HepG2 (cell line): ENCODE data around the gene CMTM5. TPM values are rescaled to one million over a fixed set of nuclear protein-coding genes. Genes with fewer than 3 reads are reported as not detected.

Experiments
- CERS6 ChIP-seq: sonication (generic); formaldehyde crosslinking; IDR thresholded peaks from 2 replicates; pipeline ENCODE4 v1.5.0; 2020; ENCODE audit warnings: missing genetic modification reagents
- POLR2G ChIP-seq: fragments of 200-400 bp; formaldehyde crosslinking; IDR thresholded peaks from 2 replicates; pipeline ENCODE4 v1.6.1; 2018; ENCODE audit warnings: mild to moderate bottlenecking, low read depth, low read length, moderate library complexity
- RBM39 ChIP-seq: fragments of 200-400 bp; formaldehyde crosslinking; IDR thresholded peaks from one replicate; pipeline ENCODE4 v1.6.1; 2018; ENCODE audit warnings: antibody characterized with exemption, mild to moderate bottlenecking, low read depth, low read length; ENCODE audit not compliant: poor library complexity, severe bottlenecking
- ZFX ChIP-seq: sonication (generic); formaldehyde crosslinking; IDR thresholded peaks from 2 replicates; pipeline ENCODE4 v1.4.0; 2020; ENCODE audit warnings: mild to moderate bottlenecking, low read depth, missing genetic modification reagents, moderate library complexity
- ZNF343 ChIP-seq: sonication (generic); formaldehyde crosslinking; IDR thresholded peaks from 2 replicates; pipeline ENCODE4 v1.4.0; 2020; ENCODE audit warnings: mild to moderate bottlenecking, missing genetic modification reagents
- ZNF430 ChIP-seq: sonication (generic); formaldehyde crosslinking; IDR thresholded peaks from 2 replicates; pipeline ENCODE4 v1.9.0; 2021; ENCODE audit warnings: mild to moderate bottlenecking, missing genetic modification reagents
- ZNF446 ChIP-seq: sonication (generic); formaldehyde crosslinking; IDR thresholded peaks from 2 replicates; pipeline ENCODE4 v1.5.0; 2020; ENCODE audit warnings: mild to moderate bottlenecking, missing genetic modification reagents
- polyA plus RNA-seq, 8 experiments: library from polyadenylated mRNA; depleted of rRNA in 3 of 8; stranded (reverse) in 7 of 8; unstranded in 1 of 8; fragments of >200 nt; fragmentation: Illumina TruSeq in 4 of 8; extraction: Trizol in 4 of 8; gene quantifications; 2 replicates each; pipeline versions ENCODE4 v1.2.1 to v1.2.3, GENCODE V29; 2011 to 2016; ENCODE audit warnings: low read depth in 4 of 8, missing spikeins in 1 of 8, mixed read lengths in 1 of 8; ENCODE audit not compliant: insufficient read depth in 1 of 8
- total RNA-seq, 5 experiments: library from RNA; depleted of rRNA; stranded (reverse); fragments of >200 nt; fragmentation: Illumina TruSeq; extraction: Trizol; gene quantifications; 2 replicates each; pipeline ENCODE4 v1.2.3, GENCODE V29; 2016; ENCODE audit warnings: low read depth in 1 of 5
- TF ChIP-seq, protein P1 (sequence below): sonication (generic); formaldehyde crosslinking; IDR thresholded peaks from 2 replicates; pipeline ENCODE4 v1.5.0; 2020; ENCODE audit warnings: mild to moderate bottlenecking, missing genetic modification reagents
- TF ChIP-seq, protein P2 (sequence below), 2 experiments: fragments of 450-650 bp in 1 of 2; sonication (generic) in 1 of 2; formaldehyde crosslinking in 1 of 2; IDR thresholded peaks; 2 replicates each; pipeline versions ENCODE4 v1.6.1 to v1.8.0; 2016 to 2022; ENCODE audit warnings: antibody characterized with exemption in 1 of 2, mild to moderate bottlenecking in 1 of 2, missing genetic modification reagents in 1 of 2
- TF ChIP-seq, protein P3 (sequence below): IDR thresholded peaks from 2 replicates; pipeline ENCODE4 v1.6.1; 2012; ENCODE audit warnings: low read length, improper control_type of control experiment

CMTM5 gene
- total and polyA plus RNA-seq, 2 of the 13 experiments (the other 11 are each of a cell fraction or from before 2014, with no cell fraction given) = not detected

DNA sequence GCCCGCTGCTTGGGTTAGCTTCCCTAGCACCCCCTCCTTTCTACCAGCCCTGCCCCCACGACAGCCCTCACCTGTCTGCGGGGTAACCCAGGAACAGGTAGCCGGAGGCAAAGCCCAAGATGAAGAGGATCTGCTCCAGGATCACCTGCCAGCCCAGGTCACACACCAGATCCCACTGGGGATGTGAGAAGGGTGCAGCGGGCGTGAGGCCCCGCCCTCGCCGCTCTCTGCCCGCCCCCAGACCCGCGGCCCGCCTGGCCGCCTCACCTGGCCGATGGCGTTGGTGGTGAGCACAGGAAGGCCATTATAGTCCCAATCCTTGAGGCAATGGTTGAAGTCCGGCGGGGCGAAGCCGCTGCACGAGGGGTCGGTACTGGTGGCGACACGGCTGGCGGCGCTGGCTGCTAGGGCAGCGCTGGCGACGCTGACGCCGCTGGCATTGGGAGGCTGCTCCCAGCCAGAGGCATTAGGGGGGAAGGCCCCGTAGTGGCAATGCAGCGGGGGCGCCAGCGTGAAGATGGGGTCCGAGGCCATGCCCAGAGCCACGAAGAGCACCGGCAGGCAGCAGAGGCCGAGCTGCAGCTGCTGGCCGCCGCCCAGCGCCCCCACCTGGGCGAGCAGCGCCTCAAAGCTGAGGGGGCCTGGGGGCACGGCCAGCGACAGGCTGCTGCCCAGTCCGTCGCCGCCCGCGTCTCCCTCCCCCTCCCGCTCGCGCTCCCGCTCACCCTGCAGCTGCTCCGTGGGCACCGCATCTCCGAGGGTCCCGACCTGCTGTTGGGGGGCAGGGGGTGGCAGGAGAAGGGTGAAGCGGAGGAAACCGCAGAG is 25.0 kb upstream of the CMTM5 start (continued):
- TF ChIP-seq, protein P1, sequence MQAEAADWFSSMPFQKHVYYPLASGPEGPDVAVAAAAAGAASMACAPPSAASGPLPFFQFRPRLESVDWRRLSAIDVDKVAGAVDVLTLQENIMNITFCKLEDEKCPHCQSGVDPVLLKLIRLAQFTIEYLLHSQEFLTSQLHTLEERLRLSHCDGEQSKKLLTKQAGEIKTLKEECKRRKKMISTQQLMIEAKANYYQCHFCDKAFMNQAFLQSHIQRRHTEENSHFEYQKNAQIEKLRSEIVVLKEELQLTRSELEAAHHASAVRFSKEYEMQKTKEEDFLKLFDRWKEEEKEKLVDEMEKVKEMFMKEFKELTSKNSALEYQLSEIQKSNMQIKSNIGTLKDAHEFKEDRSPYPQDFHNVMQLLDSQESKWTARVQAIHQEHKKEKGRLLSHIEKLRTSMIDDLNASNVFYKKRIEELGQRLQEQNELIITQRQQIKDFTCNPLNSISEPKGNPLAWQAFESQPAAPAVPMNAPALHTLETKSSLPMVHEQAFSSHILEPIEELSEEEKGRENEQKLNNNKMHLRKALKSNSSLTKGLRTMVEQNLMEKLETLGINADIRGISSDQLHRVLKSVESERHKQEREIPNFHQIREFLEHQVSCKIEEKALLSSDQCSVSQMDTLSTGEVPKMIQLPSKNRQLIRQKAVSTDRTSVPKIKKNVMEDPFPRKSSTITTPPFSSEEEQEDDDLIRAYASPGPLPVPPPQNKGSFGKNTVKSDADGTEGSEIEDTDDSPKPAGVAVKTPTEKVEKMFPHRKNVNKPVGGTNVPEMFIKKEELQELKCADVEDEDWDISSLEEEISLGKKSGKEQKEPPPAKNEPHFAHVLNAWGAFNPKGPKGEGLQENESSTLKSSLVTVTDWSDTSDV (CRISPR knock-in tag) = 0 out of 2 replicates have a peak, but pooled peaks have one; percentile 14
- TF ChIP-seq, protein P2, sequence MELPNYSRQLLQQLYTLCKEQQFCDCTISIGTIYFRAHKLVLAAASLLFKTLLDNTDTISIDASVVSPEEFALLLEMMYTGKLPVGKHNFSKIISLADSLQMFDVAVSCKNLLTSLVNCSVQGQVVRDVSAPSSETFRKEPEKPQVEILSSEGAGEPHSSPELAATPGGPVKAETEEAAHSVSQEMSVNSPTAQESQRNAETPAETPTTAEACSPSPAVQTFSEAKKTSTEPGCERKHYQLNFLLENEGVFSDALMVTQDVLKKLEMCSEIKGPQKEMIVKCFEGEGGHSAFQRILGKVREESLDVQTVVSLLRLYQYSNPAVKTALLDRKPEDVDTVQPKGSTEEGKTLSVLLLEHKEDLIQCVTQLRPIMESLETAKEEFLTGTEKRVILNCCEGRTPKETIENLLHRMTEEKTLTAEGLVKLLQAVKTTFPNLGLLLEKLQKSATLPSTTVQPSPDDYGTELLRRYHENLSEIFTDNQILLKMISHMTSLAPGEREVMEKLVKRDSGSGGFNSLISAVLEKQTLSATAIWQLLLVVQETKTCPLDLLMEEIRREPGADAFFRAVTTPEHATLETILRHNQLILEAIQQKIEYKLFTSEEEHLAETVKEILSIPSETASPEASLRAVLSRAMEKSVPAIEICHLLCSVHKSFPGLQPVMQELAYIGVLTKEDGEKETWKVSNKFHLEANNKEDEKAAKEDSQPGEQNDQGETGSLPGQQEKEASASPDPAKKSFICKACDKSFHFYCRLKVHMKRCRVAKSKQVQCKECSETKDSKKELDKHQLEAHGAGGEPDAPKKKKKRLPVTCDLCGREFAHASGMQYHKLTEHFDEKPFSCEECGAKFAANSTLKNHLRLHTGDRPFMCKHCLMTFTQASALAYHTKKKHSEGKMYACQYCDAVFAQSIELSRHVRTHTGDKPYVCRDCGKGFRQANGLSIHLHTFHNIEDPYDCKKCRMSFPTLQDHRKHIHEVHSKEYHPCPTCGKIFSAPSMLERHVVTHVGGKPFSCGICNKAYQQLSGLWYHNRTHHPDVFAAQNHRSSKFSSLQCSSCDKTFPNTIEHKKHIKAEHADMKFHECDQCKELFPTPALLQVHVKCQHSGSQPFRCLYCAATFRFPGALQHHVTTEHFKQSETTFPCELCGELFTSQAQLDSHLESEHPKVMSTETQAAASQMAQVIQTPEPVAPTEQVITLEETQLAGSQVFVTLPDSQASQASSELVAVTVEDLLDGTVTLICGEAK (IDR thresholded peaks at IDR 0.05) = no peak
- TF ChIP-seq, protein P2 (CRISPR knock-in tag; IDR thresholded peaks at IDR 0.05) = peak; percentile 40; the same call in 1 of the 2 replicates
- TF ChIP-seq POLR2G = no peak
- 0 out of 2 replicates have a peak, but pooled peaks have one; percentile 21 for TF ChIP-seq ZNF430 (CRISPR knock-in tag)
- TF ChIP-seq ZNF446 (CRISPR knock-in tag) = 0 out of 2 replicates have a peak, but pooled peaks have one; percentile 15
- TF ChIP-seq, protein P3, sequence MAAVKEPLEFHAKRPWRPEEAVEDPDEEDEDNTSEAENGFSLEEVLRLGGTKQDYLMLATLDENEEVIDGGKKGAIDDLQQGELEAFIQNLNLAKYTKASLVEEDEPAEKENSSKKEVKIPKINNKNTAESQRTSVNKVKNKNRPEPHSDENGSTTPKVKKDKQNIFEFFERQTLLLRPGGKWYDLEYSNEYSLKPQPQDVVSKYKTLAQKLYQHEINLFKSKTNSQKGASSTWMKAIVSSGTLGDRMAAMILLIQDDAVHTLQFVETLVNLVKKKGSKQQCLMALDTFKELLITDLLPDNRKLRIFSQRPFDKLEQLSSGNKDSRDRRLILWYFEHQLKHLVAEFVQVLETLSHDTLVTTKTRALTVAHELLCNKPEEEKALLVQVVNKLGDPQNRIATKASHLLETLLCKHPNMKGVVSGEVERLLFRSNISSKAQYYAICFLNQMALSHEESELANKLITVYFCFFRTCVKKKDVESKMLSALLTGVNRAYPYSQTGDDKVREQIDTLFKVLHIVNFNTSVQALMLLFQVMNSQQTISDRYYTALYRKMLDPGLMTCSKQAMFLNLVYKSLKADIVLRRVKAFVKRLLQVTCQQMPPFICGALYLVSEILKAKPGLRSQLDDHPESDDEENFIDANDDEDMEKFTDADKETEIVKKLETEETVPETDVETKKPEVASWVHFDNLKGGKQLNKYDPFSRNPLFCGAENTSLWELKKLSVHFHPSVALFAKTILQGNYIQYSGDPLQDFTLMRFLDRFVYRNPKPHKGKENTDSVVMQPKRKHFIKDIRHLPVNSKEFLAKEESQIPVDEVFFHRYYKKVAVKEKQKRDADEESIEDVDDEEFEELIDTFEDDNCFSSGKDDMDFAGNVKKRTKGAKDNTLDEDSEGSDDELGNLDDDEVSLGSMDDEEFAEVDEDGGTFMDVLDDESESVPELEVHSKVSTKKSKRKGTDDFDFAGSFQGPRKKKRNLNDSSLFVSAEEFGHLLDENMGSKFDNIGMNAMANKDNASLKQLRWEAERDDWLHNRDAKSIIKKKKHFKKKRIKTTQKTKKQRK = no peak
- TF ChIP-seq RBM39 = peak; percentile 25
- peak; percentile 62; the same call in 1 of the 2 replicates for TF ChIP-seq ZNF343 (CRISPR knock-in tag)
- TF ChIP-seq CERS6 (CRISPR knock-in tag) = 0 out of 2 replicates have a peak, but pooled peaks have one; percentile 16
- TF ChIP-seq ZFX = 0 out of 2 replicates have a peak, but pooled peaks have one; percentile 9
